ENCODE measurements around the gene OR5H14. TPM values are rescaled to one million over a fixed set of nuclear protein-coding genes. Genes with fewer than 3 reads are reported as not detected.

The OR5H14 gene
- not detected for total RNA-seq
- not detected for polyA plus RNA-seq (ENCODE audit: insufficient read depth, low read depth, low replicate concordance)
- long read RNA-seq, donor 1: 0 reads
- long read RNA-seq, donor 2: 0 reads
- long read RNA-seq, donor 3: 0 reads
- long read RNA-seq, donor 4: 0 reads
- long read RNA-seq, donor 5: 0 reads
- long read RNA-seq, donor 6: 0 reads
- long read RNA-seq, donor 7: 0 reads
- long read RNA-seq, donor 8: 0 reads
- long read RNA-seq, donor 9: 0 reads
- long read RNA-seq, donor 10: 0 reads

DNA sequence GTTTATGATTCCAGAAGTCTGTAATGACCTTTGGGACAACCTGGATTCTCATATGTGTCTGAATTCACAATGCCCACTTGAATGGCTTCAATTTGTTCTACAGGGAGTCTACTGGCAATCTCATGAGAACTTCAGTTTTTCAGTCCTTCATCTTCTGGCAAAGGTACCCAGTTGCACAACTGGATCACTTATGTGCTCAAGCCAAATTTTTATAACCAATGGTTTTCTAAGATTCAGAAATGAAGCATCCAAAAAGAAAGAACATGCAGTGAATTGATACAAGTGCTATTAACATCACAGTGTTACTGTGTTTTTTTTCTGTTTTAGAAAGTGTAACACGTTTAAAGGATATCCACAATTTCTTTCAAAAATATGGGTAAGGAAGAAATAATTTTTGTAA is at the start of gene OR5H14:
TSS of gene OR5H14 (plus strand) at position 301 of the 400 bp plus-strand sequence. CDS start 1,907 bp downstream, outside the sequence.
- H3K4me1 ChIP-seq (ENCODE audit: control insufficient read depth in 2 of 3, insufficient read depth in 2 of 3, low read depth in 1 of 3, low read length in 3 of 3): no peaks in the 10 kb centered on the region
- no peak within 1 kb of the TSS for H3K4me3 ChIP-seq (ENCODE audit: low read length in 3 of 3)
- DNase-seq: no peak
- H3K27me3 ChIP-seq (ENCODE audit: control insufficient read depth, insufficient read depth, low read length): no peaks in the 10 kb centered on the region
- intact Hi-C loops (cut with DNase I): no loop called here
- FAIRE-seq: no peak
- no peak within 1 kb of the TSS for H3K9ac ChIP-seq (ENCODE audit: low read length in 3 of 3)
- no peaks in the 10 kb centered on the region for H3K9me3 ChIP-seq (ENCODE audit: control insufficient read depth in 2 of 3, insufficient read depth in 1 of 3, low read length in 3 of 3)
- H3K36me3 ChIP-seq (ENCODE audit: control insufficient read depth in 2 of 3, insufficient read depth in 3 of 3, low read length in 3 of 3): no peaks in the 10 kb centered on the region
- TF ChIP-seq, protein P1, sequence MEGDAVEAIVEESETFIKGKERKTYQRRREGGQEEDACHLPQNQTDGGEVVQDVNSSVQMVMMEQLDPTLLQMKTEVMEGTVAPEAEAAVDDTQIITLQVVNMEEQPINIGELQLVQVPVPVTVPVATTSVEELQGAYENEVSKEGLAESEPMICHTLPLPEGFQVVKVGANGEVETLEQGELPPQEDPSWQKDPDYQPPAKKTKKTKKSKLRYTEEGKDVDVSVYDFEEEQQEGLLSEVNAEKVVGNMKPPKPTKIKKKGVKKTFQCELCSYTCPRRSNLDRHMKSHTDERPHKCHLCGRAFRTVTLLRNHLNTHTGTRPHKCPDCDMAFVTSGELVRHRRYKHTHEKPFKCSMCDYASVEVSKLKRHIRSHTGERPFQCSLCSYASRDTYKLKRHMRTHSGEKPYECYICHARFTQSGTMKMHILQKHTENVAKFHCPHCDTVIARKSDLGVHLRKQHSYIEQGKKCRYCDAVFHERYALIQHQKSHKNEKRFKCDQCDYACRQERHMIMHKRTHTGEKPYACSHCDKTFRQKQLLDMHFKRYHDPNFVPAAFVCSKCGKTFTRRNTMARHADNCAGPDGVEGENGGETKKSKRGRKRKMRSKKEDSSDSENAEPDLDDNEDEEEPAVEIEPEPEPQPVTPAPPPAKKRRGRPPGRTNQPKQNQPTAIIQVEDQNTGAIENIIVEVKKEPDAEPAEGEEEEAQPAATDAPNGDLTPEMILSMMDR (IDR thresholded peaks at IDR 0.05; ENCODE audit: borderline replicate concordance, extremely low read depth, insufficient read depth): no peak
- H3K27ac ChIP-seq (ENCODE audit: low read depth in 2 of 2, low read length in 2 of 2): no peak within 1 kb of the TSS

DNA sequence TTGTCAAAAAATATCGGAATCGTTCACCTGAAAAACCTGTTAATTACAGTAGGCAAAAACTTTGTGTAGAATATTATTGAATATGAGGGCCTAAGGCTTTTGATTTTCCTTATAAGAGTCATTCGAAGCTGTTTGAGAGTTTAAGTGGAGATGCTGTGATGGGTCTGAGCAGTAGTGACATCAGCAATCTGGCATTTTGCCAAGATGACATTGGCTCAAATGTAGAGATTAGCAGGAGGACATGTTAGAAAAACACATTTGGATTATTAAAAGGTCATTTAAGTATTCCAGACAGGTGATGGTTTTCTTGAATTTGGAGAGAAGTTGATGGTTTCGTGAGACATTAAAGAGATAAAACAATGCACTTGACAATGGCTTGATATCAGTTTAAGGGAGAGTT is 47.4 kb upstream of the OR5H14 start:
- no peaks in the 10 kb centered on the region for H3K27me3 ChIP-seq (ENCODE audit: control insufficient read depth, insufficient read depth, low read length)
- no peaks in the 10 kb centered on the region for H3K4me1 ChIP-seq (ENCODE audit: control insufficient read depth in 2 of 3, insufficient read depth in 2 of 3, low read depth in 1 of 3, low read length in 3 of 3)
- H3K9ac ChIP-seq (ENCODE audit: low read length in 3 of 3): no peak overlapping the region
- TF ChIP-seq, protein P1 (IDR thresholded peaks at IDR 0.05; ENCODE audit: borderline replicate concordance, extremely low read depth, insufficient read depth): no peak
- no peak overlapping the region for H3K4me3 ChIP-seq (ENCODE audit: low read length in 3 of 3)
- H3K27ac ChIP-seq (ENCODE audit: low read depth in 2 of 2, low read length in 2 of 2): no peak overlapping the region
- intact Hi-C loops (cut with DNase I): no loop called here
- FAIRE-seq (no peak), DNase-seq (no peak)
- no peaks in the 10 kb centered on the region for H3K36me3 ChIP-seq (ENCODE audit: control insufficient read depth in 2 of 3, insufficient read depth in 3 of 3, low read length in 3 of 3)
- no peaks in the 10 kb centered on the region for H3K9me3 ChIP-seq (ENCODE audit: control insufficient read depth in 2 of 3, insufficient read depth in 1 of 3, low read length in 3 of 3)

DNA sequence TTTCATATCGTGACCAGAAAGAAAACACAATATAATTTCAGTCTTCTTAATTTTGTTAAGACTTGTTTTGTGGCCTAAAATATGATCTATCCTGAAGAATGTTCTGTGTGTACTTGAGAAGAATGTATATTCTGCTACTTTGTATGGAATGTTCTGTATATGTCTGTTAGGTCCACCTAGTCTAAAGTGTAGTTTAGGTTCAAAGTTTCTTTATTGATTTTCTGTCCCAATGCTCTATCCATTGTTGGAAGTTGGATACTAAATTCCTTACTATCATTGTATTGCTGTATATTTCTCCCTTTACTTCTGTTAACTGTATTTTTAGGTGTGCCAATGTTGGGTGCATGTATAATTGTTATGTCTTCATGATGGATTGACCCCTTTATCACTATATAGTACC is 39.1 kb upstream of the OR5H14 start:
- TF ChIP-seq, protein P1 (IDR thresholded peaks at IDR 0.05; ENCODE audit: borderline replicate concordance, extremely low read depth, insufficient read depth): no peak
- no peaks in the 10 kb centered on the region for H3K36me3 ChIP-seq (ENCODE audit: control insufficient read depth in 2 of 3, insufficient read depth in 3 of 3, low read length in 3 of 3)
- no peaks in the 10 kb centered on the region for H3K4me1 ChIP-seq (ENCODE audit: control insufficient read depth in 2 of 3, insufficient read depth in 2 of 3, low read depth in 1 of 3, low read length in 3 of 3)
- no peak overlapping the region for H3K4me3 ChIP-seq (ENCODE audit: low read length in 3 of 3)
- FAIRE-seq: no peak
- intact Hi-C loops (cut with DNase I): no loop called here
- no peak overlapping the region for H3K9ac ChIP-seq (ENCODE audit: low read length in 3 of 3)
- H3K27me3 ChIP-seq (ENCODE audit: control insufficient read depth, insufficient read depth, low read length): no peaks in the 10 kb centered on the region
- H3K27ac ChIP-seq (ENCODE audit: low read depth in 2 of 2, low read length in 2 of 2): no peak overlapping the region
- H3K9me3 ChIP-seq (ENCODE audit: control insufficient read depth in 2 of 3, insufficient read depth in 1 of 3, low read length in 3 of 3): peaks cover 0 to 14% (median 0%) of the 10 kb centered on the region in 3 donors
- no peak for DNase-seq
